UCSD-AML1 (cell line): Measurements from ENCODE around the gene FAM204A.

Experiments
- DNase-seq: peaks from one replicate; lab custom pipeline; 2025; ENCODE audit not compliant: unreplicated experiment; lab: John Stamatoyannopoulos, UW

Gene FAM204A

DNA sequence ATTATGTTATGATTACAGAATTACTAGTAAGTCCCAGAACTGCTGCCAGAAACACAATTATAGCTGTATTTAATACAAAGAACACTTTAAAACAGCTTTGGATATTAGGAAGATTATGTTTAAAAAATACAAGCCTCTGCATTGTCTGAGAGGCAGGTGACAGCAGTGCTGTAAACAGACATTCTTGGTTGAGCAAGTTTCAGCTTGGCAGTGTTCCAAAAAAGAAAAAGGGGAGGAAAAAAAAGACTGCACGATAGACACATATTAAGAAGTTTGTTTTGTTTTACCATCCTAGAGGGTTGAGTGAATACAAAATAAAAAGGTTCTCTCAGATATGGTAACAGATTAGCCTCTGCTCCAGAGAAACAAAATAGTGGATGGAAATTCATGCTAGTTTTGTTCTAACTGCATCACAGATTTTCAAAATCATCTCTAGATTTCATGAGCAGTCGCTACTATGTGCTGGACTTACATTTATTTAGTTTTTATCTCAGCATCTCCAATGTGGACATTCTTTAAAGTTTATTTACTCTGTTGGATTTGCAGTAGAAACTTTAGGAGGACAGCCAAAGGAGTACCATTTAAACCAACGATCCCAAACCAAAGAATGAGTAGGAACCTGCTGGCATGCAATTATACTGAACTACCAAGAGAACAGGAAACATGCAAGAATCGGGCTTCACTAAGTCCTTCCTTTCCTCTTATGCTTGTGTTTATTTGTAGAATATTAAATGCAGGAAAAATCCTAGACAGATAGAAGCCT is 9.0 kb downstream of the FAM204A start:
- no peak for DNase-seq

DNA sequence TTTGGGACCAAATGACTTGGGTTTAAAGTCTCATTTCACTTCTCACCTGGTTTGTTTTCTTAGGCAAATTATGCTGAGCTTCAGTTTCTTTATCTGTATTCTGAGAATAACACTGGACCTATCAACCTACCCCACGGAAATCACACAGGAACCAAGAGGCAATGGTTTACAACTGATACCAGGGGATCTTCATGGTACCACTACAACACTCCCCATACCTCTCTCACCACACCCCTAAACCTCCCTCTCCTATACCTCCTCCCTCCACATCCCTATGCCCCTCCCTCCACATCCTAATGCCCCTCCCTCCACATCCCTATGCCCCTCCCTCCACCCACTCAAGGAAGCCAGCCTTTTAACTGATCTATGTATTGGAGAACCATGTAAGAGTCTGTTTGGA is 9.9 kb downstream of the FAM204A start:
- no peak for DNase-seq

- no peak for DNase-seq
Measured at GRCh38 chr10:118330295-118331076, 11.6 kb downstream of the FAM204A start.

DNA sequence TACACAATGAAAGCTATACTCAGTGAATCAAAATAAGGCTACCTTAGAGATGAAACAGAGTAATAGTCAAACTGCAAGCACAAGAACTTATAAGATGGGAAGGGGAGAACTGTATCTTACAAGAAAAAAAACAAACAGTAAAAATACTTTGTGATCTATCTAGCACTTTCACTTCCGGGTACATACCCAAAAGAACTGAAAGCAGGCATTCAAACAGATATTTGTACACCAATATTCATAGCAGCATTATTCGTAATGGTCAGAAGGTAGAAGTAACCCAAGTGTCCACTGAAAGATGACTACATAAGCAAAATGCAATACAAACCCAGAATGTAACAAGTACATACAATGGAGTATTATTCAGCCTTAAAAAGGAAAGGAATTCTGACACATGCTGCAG is 18.0 kb downstream of the FAM204A start:
- DNase-seq: no peak

- no peak for DNase-seq
Measured at GRCh38 chr10:118321724-118322575, 20.2 kb downstream of the FAM204A start.

GRCh38 chr10:118315629-118316028 is 26.5 kb downstream of the FAM204A start:
- no peak for DNase-seq

DNA sequence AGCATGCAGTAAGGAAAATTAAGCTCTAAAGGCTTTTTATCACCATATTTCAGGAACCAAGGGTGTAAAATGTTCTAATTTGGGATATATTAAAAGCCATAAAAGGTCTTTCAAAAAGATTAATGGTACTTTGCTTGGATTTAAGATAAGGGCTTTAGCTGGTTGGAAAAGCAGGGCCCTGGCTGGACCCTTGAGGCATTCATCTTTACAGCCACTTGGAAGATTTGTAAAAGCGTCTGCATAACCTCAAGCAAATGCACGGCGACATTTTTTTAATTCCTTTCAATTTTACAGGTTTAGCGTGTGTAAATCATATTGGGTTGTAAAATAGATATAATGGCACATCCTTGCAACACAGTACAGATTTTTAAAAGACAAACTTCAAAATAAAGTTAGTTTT is 27.2 kb downstream of the FAM204A start:
- no peak for DNase-seq

DNA sequence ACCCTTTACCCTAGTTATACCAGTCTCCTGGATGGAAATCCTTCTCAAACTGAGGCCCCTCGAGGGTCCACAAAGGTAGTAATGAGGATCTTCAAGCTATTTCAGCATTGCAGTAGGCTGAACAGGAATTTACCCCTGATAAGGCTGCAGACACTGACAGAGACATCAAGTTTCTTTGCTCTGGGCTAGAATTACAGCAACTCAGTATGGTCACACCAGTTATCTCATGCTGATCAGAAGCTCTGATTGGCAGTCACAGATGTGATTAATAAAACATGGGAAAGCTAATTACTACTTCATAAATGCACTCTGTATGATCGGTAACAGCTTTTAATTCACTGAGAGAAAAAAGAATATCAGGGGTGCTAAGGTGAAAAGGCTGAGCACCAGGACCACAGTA is 30.6 kb downstream of the FAM204A start:
- DNase-seq: no peak

GRCh38 chr10:118310822-118311221 is 31.3 kb downstream of the FAM204A start:
- DNase-seq: no peak

DNA sequence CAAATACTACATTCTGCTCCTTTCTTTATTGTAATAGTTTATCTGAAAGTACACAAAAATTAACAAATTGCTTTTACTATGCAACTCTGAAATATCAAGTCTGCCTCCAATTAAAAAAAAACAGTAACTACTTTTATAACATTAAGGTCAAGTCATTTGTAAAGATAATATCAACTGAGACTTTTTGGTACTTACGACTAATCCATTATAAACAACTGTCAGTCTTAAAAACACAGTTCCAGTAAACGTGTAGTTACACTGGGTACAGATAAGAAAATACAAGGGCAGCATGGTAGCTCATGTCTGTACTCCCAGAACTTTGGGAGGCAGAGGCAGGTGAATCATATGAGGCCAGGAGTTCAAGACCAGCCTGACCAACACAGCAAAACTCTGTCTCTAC is 32.2 kb downstream of the FAM204A start:
- no peak for DNase-seq

- DNase-seq: no peak
Measured at GRCh38 chr10:118308664-118309063, 33.5 kb downstream of the FAM204A start.

DNA sequence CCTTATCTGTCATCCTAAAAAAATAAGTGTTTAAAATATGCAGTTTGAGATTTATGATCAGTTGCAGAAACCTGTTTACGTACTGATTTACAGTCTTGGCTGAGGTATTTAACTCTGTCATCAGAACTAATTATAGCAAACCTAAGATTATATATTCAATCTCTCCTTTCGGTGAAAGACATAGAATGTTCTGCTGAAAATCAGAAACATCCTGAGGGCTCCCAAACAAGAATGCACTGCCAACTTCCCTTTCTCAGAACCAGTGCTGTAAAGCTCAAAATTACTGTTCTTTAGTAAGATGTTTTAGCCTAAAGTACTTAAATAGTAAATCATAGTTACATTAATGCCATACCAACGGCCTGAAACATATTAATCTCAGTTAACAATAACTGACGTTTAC is 34.3 kb downstream of the FAM204A start:
- DNase-seq: no peak

DNA sequence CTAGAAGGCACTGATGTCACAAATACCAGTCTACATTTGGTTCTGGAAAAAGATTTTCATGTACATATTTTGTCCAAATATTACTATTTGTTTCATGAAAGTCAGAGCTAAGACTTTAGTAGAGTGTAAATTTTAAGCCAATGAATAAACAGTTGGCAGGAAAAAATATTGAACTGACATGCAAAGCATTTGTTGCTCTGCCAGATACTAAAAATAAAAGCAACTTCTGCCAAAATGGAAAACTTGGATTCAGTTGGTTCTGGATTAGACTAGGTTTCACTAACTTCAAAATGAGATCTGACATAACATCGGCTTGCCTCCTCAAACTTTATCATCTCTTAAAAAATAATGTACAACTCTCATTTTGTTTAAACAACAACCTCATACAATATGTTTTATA is 34.9 kb downstream of the FAM204A start:
- DNase-seq: no peak

DNA sequence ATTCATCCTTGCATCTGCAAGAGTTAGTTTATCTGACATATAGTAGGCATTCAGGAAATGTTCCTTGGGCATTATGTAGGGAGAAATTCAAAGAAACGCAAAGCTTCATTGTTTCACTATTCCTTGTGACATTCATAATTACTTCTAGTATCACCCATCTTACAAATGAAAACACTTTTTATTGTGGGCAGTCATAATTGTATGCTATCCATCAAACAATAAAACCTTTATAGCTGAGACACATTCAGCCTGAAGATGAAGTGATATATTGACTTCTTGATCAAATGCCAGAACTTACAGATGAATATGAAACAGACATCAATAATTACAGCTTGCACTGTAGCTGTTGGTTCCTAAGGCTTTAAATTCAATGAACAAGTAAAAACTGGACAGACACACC is 36.4 kb downstream of the FAM204A start:
- DNase-seq: no peak

- no peak for DNase-seq
Measured at GRCh38 chr10:118304521-118304920, 37.6 kb downstream of the FAM204A start.

DNA sequence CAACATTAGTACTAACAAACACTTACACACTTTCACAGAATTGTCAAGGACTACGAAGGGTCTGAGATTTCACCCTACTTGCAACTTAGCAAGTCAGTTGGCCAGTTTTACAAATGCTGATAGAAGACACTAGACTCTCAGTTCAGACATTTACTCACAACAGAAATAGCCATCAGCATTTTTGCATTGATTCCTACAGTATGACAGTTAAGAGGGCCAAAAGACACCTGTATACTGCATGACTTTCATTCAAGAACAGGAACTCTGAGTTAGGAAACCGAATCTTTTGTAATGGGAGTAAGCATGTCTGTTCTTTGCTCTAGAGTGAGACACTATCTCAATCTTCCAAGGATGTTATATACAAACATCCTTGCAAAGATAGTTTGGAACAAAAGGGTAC is 40.9 kb downstream of the FAM204A start:
- DNase-seq: no peak

GRCh38 chr10:118300320-118300719 is 41.8 kb downstream of the FAM204A start:
- DNase-seq: no peak

DNA sequence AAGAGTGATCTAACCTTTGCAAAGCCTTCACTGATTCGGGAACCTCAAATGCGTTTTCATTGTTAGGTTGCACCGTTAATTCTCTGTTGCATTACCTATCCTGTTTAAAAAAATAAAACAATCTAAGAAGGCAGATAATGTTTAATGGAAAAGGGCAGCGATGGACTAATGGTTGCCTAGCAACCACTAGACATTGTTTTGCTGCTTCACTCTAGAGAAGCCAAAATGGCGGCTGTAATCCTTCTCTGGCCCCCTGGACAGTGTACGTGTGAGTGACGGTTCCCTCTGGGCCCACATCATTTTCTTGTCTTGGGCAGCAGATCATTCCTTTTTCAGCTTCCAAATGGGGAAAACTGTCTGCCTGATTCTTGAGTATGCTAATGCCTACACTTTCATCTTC is 43.3 kb downstream of the FAM204A start:
- no peak for DNase-seq

- DNase-seq: no peak
Measured at GRCh38 chr10:118291122-118291521, 51.0 kb downstream of the FAM204A start.

DNA sequence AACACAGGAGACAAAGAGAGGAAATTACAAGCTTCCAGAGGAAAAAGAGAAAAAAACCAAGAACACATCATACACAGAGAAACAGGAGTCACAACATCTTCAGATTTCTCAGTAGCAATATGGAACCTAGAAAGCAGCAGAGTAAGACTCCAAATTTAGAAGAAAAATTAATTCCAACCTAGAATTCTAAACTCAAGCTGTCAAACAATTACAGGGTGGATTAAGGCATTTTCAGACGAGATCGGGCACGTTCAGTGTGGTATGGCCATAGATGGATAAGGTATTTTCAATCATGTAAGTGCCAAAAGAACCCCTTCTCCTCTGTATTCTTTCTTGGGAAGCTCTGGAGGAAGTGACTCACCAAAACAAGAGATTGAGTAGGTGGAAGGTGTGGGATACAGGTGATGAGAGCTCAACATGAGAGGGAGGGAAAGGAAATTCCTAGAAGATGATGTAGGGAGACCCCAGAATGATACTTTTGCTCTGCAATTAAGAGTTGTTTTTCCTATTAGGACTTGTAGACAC is 51.6 kb downstream of the FAM204A start:
- DNase-seq: no peak

DNA sequence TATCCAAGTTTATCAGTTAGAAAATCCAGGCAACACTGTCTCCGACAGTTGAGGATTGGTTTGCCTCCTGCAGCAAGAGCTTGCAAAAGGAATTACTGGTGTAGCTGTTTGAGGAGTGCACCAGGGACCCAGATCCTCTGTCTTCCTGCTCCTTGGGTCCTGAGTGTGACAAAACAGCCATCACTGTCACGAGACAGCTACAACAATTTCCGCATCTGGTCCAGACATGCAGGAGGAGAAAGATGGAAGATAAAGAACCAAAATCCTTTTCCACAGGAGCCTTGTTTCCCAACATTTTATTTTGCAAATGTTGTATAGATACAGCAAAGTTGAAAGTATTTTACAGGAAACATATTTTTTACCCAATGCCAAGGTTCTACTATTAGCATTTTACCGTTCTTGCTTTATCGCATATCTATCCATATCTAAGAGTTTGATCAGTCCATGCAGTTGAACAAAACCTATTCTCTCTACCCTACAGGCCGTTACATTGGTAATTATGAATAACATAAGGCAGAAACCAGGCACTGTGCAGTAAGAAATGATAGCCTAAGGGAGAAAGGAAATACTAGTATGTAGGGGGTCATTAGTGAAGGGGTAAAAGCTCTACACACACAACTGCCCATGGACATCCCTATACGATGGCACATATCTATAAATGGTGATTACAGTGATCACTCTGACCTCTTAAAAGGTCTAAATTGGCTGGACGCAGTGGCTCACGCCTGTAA is 54.9 kb downstream of the FAM204A start:
- DNase-seq: no peak
